GM12892 (cell line): Measurements from ENCODE around the gene TSPAN9. TPM values are rescaled to one million over a fixed set of nuclear protein-coding genes. Genes with fewer than 3 reads are reported as not detected.

Experiments
- DNase-seq: peaks from one replicate; pipeline ENCODE4 v3.0.0; 2011; ENCODE audit not compliant: insufficient read length
- FAIRE-seq: peaks from 2 replicates; lab custom pipeline; 2011; peaks lifted over from hg19 to GRCh38; lab: Jason Lieb, UNC
- POLR2A ChIP-seq: IDR thresholded peaks from 2 replicates; pipeline ENCODE4 v1.6.1; 2011; ENCODE audit warnings: low read depth, low read length, control low read depth
- POLR2AphosphoS5 ChIP-seq: IDR thresholded peaks from 2 replicates; pipeline ENCODE4 v1.6.1; 2011; ENCODE audit warnings: low read depth, low read length, control low read depth
- TAF1 ChIP-seq: IDR thresholded peaks from 2 replicates; pipeline ENCODE4 v1.6.1; 2011; ENCODE audit warnings: low read depth, mild to moderate bottlenecking, control low read depth, low read length, borderline replicate concordance
- polyA plus RNA-seq: library from polyadenylated mRNA; unstranded; fragments of >200 nt; gene quantifications from one replicate; pipeline ENCODE4 v1.2.1, GENCODE V29; 2012; ENCODE audit warnings: missing spikeins, inconsistent platforms; ENCODE audit not compliant: missing spikeins

Gene TSPAN9
- 0.40 TPM for polyA plus RNA-seq

DNA sequence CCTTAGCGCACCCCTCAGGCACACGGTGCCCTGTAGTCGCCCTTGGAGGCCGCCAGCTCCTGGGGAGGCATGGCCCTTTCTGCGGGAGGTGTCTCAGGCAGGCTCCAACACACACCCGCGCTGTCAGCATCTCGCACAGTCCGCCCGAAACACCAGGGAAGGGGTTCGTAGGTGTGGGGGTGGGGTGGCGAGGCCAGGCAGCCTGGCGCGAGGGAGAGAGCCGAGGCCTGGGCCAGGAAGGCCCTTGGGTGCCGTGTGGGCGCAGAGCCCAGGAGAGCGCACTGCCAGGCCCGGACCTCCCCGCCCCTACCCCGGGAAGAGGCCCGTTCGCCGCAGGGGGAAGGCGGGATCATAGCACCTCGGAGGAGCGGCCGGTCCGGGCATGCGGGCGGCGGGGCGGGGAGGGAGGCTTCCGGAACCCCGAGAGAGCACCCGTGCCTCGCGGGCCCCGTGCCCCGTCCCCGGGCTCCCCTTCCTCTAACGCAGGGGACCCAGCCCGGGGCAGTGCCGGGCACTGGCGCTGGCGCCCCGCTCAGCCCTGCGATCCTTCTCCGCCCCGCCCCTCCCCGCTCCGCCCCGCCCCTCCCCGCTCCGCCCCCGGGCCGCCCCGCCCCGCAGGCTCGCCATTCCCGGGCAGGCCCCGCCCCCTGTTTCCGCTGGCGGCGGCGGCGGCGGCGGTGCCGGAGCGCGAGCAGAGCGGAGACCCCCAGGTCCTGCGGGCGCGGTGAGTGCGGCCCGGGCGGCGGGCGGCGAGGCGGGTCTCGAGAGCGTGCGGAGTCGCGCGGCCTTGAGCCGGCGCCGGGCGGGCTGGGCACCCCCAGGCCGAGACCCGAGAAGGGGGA is at the start of gene TSPAN9:
Gene TSPAN9, plus strand, starts transcription at position 650 of the 842 bp plus-strand sequence. CDS start 123,815 bp downstream, outside the sequence.
- DNase-seq, result peak; percentile 70
- FAIRE-seq, result no peak
- no peak for TF ChIP-seq TAF1
- no peak for TF ChIP-seq POLR2AphosphoS5
- TF ChIP-seq POLR2A, result no peak

- DNase-seq (no peak), FAIRE-seq (no peak)
- TF ChIP-seq POLR2A (no peak), TAF1 (no peak), POLR2AphosphoS5 (no peak)
Measured at GRCh38 chr12:3028108-3028507, 49.1 kb upstream of the TSPAN9 start.

DNA sequence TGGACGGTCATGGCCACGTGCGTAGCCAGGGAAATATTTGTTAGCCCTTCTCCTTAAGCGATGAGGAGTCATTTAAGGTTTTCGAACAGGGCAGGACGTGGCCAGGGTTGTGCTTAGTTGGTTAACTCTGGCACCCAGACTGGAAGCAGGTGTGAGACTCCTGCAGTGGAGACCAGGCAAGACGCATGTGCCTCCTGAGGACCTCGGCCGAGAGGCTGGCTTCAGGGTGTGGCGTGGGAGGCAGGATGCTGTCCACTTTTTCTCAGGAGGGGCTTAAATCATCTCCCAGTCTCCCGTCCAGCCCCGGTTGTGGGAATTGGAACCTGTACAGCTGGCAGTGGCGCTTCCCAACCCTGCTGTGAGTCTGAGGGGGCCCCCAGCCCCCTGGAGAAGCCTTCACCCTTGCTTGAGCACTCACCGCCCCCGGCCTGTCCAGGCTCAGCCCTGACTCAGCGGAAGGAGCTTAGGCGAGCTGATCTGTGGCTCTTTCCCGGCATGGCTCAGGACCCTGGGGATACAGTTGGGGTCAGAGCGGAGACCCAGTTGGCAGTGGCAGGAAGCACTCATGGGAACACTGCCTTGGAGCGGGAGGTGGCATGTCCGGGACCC is 46.3 kb upstream of the TSPAN9 start:
- TF ChIP-seq POLR2A (no peak), POLR2AphosphoS5 (no peak), TAF1 (no peak)
- FAIRE-seq (no peak), DNase-seq (no peak)

GRCh38 chr12:3032161-3032560 is 45.0 kb upstream of the TSPAN9 start:
- DNase-seq (no peak), FAIRE-seq (no peak)
- no peak for TF ChIP-seq POLR2AphosphoS5
- TF ChIP-seq TAF1, result no peak
- no peak for TF ChIP-seq POLR2A

DNA sequence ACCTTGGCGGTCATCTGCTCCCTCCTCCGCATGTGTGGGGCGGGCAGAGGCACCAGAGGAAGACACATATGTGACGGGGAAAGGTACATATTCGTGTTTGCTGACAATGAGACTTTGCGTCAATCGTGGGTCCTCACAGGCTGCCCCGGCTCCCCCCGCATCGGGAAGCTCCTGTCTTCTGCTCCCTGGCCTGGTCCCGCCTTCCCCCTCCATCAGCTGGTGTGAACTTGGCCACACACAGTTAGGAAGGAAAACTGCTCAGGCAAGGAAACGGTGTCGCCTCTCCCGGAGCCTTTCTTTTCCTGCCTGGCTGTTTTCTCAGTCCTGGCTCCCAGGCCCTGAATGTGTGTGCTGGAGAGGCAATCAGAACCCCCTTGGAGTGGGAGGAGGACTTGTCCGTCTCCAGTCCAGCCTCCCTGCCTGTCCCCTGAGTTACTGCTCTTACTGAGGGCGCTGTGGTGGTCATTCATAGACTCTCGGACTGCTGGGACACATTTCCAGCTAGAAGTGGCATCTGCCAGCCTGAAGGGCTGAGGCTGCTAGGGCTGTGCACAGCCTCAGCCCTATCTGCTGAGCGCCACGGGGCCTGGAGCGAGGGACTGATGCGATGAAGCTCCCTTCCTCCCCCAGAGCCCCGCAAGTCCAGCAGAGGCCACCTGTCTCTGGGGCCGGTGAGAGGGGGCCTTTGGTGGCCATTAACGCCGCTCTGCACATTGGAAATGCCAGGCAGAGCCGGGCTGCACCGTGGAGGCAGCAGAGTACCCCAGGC is 44.2 kb upstream of the TSPAN9 start:
- DNase-seq (no peak), FAIRE-seq (no peak)
- no peak for TF ChIP-seq POLR2AphosphoS5
- TF ChIP-seq POLR2A, result no peak
- TF ChIP-seq TAF1, result no peak

- no peak for DNase-seq
- TF ChIP-seq POLR2AphosphoS5 (no peak), TAF1 (no peak), POLR2A (no peak)
- FAIRE-seq, result no peak
Measured at GRCh38 chr12:3033539-3033867, 43.7 kb upstream of the TSPAN9 start.

GRCh38 chr12:3034067-3034750 is 43.0 kb upstream of the TSPAN9 start:
- TF ChIP-seq POLR2A, result no peak
- no peak for TF ChIP-seq POLR2AphosphoS5
- TF ChIP-seq TAF1, result no peak
- DNase-seq, result peak; percentile 66
- peak; percentile 21 for FAIRE-seq

DNA sequence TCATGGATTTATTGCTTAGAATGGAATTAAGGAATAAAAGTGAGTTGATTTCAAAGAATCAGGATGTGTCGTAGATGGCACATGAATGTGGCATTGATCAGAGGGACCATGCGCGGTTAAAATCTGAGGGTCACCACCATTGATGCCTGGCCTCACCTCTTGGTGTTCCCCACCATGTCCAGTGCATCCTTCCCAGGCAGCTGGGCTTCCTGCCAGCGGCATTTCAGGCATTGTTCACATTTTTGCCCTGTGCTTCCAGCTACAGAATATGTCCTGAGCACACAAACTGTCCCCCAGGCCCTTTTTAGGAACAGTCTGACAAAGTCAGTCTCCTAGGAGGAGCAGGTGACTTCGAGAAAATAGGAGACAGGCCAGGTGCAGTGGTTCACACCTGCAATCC is 42.0 kb upstream of the TSPAN9 start:
- TF ChIP-seq POLR2A, result no peak
- DNase-seq, result no peak
- FAIRE-seq, result no peak

DNA sequence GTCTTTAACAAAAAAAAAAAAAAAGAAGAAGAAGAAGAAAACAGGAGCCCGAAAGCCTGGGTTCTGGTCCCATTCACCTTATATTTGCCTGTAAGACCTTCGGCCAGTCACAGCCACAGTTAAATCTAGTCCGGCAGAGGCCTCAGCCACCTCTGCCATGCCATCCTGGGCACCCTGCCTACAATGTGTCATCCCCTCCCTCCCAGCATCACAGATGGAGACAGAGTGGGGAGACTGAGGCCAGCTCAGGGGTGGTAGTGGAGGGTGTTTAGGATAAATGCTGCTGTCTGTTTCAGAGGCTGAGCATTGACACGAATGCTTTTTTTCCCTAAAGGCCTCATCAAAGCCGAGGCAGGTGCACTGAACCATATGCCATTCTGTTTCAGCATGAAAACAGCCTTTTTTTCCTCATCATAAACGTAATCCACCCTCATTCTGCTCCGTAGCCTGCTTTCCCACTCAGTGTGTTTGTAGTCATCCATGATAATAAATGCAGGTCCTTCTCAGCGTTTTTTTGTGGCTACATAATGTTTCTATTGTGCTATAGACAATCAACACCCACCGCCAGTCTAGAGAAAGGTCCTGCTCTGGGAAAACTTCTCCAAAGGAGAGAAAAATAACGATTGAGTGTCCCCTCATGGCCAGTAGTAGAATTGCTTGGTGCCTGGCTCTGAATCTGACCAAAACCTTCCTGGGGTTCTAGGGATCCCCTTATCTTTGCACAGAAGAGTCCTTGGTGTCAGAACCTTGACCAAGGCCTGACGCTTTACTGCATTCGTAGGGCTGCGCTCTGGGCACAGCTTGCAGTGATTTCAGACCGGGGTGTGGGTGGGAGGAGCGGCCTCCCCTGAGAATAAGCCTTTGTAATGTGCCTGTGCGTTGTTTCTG is 41.1 kb upstream of the TSPAN9 start:
- TF ChIP-seq POLR2AphosphoS5 (no peak), TAF1 (no peak), POLR2A (no peak)
- DNase-seq, result peak; percentile 5

GRCh38 chr12:3036901-3037600 is 40.1 kb upstream of the TSPAN9 start:
- TF ChIP-seq TAF1 (no peak), POLR2AphosphoS5 (no peak), POLR2A (no peak)
- DNase-seq (no peak), FAIRE-seq (no peak)

More for the DNA sequence above, 41.1 kb upstream of the TSPAN9 start:
- no peak for FAIRE-seq
